ENCODE data around the gene NT5C3B. TPM values are rescaled to one million over a fixed set of nuclear protein-coding genes. Genes with fewer than 3 reads are reported as not detected.

Gene NT5C3B
- total RNA-seq, 1 experiment from 2014 or later, result 78.8 TPM

DNA sequence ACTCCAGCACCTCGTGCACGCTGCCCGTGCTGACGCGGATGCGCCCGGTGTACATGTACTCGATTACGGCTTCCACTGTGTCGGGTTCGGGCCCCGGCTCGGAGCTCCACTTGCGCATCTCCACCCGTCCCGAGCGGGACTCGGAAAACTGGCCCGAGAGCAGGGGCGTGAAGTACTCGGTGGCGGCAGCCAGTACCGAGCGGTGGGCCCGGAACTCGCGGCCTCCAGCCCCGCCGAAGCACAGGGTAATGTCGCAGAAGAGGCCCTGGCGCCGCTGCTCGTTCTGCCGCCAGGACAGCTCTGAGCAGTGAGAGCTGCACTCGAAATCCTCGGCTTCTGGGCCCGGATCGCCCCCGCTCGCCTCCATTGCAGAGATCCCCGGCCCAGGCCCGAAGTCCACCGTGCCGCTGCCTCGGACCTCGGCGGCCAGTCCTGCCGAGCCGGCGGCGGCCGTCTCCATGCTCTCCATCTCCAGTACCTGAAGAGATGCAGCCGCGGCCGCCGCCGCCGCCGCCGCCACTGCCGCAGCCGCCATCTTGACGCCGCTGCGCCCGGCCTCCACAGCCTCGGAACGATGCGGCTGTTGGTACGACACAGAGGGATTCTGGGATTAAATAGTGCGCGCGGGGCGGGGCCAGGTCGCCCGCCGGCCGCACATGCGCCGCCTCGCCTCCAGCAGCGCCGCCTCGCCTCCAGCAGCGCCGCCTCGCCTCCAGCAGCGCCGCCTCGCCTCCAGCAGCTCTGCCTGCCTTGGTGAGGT is 29.0 kb upstream of the NT5C3B start, which contains the start of gene KLHL11:
TSS of gene KLHL11 (minus strand) at position 588 of the 760 bp plus-strand sequence. CDS start at position 535, 53 bp downstream.
- peaks cover 4% of the 10 kb centered on the region; the same call in 1 of the 2 replicates for H3K36me3 ChIP-seq (ENCODE audit: low read depth, low read length)
- ATAC-seq, result peak; percentile 94
- H3K27me3 ChIP-seq (ENCODE audit: low read length), result no peaks in the 10 kb centered on the region
- peak within 1 kb of the TSS; percentile 84 for H3K4me2 ChIP-seq (ENCODE audit: low read length)
- no peaks in the 10 kb centered on the region for H3K9me3 ChIP-seq (ENCODE audit: low read length)
- H3K4me3 ChIP-seq (ENCODE audit: low read length), result peak within 1 kb of the TSS; percentile 84
- peak; percentile 80 for DNase-seq
- ChIA-PET POLR2A (ENCODE audit: unreplicated experiment) (interaction anchor here (0.6 to 1.0 kb wide), 3 partner anchors 45 to 177 kb away, joined by 3 read pairs; partner anchors contain the start of gene DNAJC7), CTCF (no interaction called here)
- peak within 1 kb of the TSS; percentile 92 for H3K9ac ChIP-seq (ENCODE audit: low read length)
- H2AFZ ChIP-seq (ENCODE audit: low read length), result peak within 1 kb of the TSS; percentile 87
- peaks cover 17% of the 10 kb centered on the region; the same call in 1 of the 2 replicates for H4K20me1 ChIP-seq (ENCODE audit: low read length)
- H3F3A ChIP-seq (ENCODE audit: low read length, unreplicated experiment), result no peaks in the 10 kb centered on the region
- intact Hi-C loops (cut with micrococcal nuclease), result loop anchor here (5.0 kb wide), 1 partner anchor 128 kb away; no protein-coding TSS in a partner anchor
- no TSS peak for BruUV-seq (replicated peaks)
- 0 out of 2 replicates have a peak, but pooled peaks cover 6% of the 10 kb centered on the region for H3K4me1 ChIP-seq (ENCODE audit: insufficient read depth, low read length)
- TF ChIP-seq EZH2phosphoT487 (IDR thresholded peaks at IDR 0.05; ENCODE audit: borderline replicate concordance, low read length) (no peak), EZH2 (IDR thresholded peaks at IDR 0.05; ENCODE audit: low read length, unreplicated experiment) (no peak)
- TF ChIP-seq, protein P1, sequence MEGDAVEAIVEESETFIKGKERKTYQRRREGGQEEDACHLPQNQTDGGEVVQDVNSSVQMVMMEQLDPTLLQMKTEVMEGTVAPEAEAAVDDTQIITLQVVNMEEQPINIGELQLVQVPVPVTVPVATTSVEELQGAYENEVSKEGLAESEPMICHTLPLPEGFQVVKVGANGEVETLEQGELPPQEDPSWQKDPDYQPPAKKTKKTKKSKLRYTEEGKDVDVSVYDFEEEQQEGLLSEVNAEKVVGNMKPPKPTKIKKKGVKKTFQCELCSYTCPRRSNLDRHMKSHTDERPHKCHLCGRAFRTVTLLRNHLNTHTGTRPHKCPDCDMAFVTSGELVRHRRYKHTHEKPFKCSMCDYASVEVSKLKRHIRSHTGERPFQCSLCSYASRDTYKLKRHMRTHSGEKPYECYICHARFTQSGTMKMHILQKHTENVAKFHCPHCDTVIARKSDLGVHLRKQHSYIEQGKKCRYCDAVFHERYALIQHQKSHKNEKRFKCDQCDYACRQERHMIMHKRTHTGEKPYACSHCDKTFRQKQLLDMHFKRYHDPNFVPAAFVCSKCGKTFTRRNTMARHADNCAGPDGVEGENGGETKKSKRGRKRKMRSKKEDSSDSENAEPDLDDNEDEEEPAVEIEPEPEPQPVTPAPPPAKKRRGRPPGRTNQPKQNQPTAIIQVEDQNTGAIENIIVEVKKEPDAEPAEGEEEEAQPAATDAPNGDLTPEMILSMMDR (conservative IDR thresholded peaks at IDR 0.05; ENCODE audit: low read depth, low read length), result no peak
- H3K27ac ChIP-seq (ENCODE audit: low read length), result peak within 1 kb of the TSS; percentile 20; the same call in 1 of the 2 replicates
- peaks cover 49% of the 10 kb centered on the region for H3K79me2 ChIP-seq (ENCODE audit: low read length)
- H3K9me2 ChIP-seq (replicated peaks; ENCODE audit: low read length), result no peaks in the 10 kb centered on the region

DNA sequence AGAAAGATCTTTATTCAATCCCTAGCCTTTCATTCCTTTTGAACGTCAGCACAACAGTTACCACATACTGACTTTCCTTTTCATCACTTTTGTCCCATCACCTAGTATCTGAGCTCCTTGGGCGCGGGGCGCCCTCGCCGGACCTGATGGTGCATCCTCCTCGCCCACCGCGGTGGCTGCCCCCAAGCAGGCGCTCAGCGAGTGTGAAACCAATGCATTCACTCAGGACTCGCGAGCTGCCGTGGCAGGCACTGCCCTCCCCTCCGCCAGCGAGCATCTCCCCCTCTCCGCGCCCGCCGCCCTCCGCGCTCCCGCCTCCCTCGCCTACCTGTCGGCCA is 28.4 kb upstream of the NT5C3B start:
- no peak; the same call in 1 of the 2 replicates for ATAC-seq
- Histone ChIP-seq H3K36me3 (ENCODE audit: low read depth, low read length) (peaks cover 4% of the 10 kb centered on the region; the same call in 1 of the 2 replicates), H3K4me1 (ENCODE audit: insufficient read depth, low read length) (0 out of 2 replicates have a peak, but pooled peaks cover 6% of the 10 kb centered on the region), H3K4me2 (ENCODE audit: low read length) (peak overlapping the region; percentile 84), H3K27me3 (ENCODE audit: low read length) (no peaks in the 10 kb centered on the region), H3K79me2 (ENCODE audit: low read length) (peaks cover 54% of the 10 kb centered on the region), H2AFZ (ENCODE audit: low read length) (peak overlapping the region; percentile 87), H3K27ac (ENCODE audit: low read length) (no peak overlapping the region), H3K9ac (ENCODE audit: low read length) (peak overlapping the region; percentile 92), H3F3A (ENCODE audit: low read length, unreplicated experiment) (no peaks in the 10 kb centered on the region), H3K4me3 (ENCODE audit: low read length) (peak overlapping the region; percentile 84), H3K9me2 (replicated peaks; ENCODE audit: low read length) (no peaks in the 10 kb centered on the region), H3K9me3 (ENCODE audit: low read length) (no peaks in the 10 kb centered on the region), H4K20me1 (ENCODE audit: low read length) (peaks cover 17% of the 10 kb centered on the region; the same call in 1 of the 2 replicates)
- TF ChIP-seq EZH2phosphoT487 (IDR thresholded peaks at IDR 0.05; ENCODE audit: borderline replicate concordance, low read length), result no peak
- no peak for TF ChIP-seq EZH2 (IDR thresholded peaks at IDR 0.05; ENCODE audit: low read length, unreplicated experiment)
- TF ChIP-seq, protein P1 (conservative IDR thresholded peaks at IDR 0.05; ENCODE audit: low read depth, low read length), result no peak
- no TSS peak for BruUV-seq (replicated peaks)
- intact Hi-C loops (cut with micrococcal nuclease), result no loop called here
- no peak for DNase-seq
- CTCF ChIA-PET, result no interaction called here
- POLR2A ChIA-PET (ENCODE audit: unreplicated experiment), result no interaction called here
